GM12872 (cell line): ENCODE measurements around the gene UBE2L3.

Experiments used
- TF ChIP-seq, protein P1 (sequence below): IDR thresholded peaks from 3 replicates; pipeline ENCODE4 v1.5.1; 2011; ENCODE audit warnings: low read depth, mild to moderate bottlenecking, low read length, moderate library complexity; ENCODE audit not compliant: insufficient read depth

UBE2L3 gene

DNA sequence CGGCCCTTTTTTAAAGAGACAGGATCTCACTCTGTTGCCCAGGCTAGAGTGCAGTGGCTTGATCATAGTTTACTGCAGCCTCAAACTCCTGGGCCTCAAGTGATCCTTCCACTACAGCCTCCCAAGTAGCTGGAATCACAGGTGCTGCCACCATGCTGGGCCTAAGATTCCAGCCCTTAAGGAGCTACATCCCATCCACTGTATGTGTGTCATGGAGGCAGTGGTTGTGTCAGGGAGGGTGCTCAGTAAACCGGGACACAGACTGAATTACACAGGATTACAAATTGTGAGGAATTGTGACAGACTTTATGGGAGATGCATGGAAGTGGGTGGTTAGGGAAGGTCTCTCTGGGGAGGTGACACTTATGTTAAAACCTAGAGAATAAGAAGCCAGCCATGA, 96.2 kb downstream of the UBE2L3 start:
- TF ChIP-seq, protein P1, sequence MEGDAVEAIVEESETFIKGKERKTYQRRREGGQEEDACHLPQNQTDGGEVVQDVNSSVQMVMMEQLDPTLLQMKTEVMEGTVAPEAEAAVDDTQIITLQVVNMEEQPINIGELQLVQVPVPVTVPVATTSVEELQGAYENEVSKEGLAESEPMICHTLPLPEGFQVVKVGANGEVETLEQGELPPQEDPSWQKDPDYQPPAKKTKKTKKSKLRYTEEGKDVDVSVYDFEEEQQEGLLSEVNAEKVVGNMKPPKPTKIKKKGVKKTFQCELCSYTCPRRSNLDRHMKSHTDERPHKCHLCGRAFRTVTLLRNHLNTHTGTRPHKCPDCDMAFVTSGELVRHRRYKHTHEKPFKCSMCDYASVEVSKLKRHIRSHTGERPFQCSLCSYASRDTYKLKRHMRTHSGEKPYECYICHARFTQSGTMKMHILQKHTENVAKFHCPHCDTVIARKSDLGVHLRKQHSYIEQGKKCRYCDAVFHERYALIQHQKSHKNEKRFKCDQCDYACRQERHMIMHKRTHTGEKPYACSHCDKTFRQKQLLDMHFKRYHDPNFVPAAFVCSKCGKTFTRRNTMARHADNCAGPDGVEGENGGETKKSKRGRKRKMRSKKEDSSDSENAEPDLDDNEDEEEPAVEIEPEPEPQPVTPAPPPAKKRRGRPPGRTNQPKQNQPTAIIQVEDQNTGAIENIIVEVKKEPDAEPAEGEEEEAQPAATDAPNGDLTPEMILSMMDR, result no peak

DNA sequence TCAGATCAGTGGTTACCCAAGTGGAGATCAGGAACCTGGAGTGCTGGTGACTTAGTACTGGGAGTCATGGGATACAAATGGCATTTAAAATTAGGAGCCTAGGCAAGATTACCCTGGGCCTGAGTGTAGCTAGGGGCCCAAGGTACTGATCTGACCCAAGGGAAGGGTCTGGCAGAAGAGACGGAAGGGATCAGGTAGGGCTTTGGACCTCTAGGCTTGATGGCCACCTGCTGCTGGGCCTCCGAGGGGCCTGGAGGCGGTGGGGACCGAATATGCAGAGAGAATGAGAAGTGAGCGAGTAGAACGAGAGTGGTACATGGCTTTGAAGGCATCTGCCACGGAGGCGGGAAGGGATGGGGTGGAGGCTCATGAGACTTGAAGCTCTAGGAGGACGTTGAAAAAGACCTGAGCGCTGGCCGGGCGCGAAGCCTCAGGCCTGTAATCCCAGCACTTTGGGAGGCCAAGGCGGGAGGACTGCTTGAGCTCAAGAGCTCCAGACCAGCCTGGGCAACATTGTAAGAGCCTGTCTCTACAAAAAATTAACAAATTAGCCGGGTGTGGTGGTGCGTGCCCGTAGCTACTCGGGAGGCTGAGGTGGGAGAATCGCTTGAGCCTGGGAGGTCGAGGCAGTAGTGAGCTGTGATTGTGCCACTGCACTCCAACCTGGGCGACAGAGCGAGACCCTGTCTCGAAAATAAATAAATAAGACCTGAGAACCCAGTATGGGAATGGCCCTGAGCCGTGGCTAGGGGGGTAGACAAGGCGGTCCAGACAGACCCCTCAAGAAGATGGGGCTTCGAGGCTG, 97.7 kb downstream of the UBE2L3 start:
- TF ChIP-seq, protein P1, result no peak

DNA sequence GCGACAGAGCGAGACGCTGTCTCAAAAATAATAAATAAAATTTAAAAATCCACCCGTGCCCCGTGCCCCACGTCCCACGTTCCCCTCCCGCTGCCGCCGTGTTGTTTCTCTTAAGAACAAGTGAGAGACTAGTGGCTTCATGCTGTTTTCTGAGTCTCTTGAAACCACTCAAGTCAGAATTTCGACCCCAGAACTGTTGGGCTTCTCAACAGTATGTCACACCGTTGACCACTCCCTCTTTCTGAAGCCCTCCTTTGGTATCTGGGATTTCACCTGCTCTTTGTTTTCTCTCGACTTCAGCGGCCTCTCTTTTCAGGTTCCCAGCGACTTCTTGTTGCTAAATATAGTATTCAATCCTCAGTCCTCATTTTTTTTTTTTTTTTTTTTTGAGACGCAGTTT, 99.3 kb downstream of the UBE2L3 start:
- TF ChIP-seq, protein P1, result no peak

DNA sequence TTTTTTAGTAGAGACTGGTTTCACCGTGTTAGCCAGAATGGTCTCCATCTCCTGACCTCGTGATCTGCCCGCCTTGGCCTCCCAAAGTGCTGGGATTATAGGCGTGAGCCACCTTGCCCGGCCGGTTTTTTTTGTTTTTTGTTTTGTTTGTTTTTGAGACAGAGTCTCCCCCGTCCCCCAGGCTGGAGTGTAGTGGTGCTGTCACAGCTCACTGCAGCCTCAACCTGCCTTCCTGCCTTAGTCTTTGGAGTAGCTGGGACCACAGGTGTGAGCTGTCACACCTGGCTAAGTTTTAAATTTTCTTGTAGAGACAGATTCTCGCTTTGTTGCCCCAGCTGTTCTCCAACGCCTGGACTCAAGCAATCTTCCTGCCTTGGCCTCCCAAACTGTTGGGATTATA, 101.5 kb downstream of the UBE2L3 start:
- TF ChIP-seq, protein P1, result no peak

DNA sequence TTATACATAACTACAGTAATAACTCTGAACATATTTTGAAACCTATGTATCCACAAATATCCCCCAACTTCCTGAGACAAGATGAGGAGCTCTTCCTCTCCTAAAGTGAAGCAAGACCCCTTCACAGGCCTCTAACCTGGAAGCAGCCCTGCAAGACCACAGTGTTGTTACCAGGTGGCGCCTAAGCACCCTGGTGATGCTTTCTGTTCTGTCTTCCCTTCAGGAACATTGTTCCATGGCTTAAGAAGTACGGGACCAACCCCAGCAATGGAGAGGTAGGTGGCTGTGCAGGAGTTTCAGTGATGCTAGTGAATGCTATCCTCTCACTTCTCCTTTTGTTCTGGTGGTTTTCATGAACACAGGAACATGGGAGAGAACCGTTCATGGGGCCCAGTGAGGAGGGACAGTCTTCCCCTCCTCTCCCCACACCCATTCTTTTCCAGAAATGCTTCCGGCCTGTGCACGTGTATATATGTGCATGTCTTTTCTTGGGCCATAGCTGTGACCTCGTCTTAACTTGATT, 104.7 kb downstream of the UBE2L3 start:
- TF ChIP-seq, protein P1, result no peak
